GM06990 (cell line): ENCODE data around the gene ZNF462.
"Not testable (repeated sequence)": the region's sequence is repeated elsewhere in the genome, so short reads cannot be mapped to it uniquely, and the experiment has no call there.

Experiments
- DNase-seq: peaks from one replicate; pipeline ENCODE4 v3.0.0-alpha.2; 2011; ENCODE audit not compliant: insufficient read length; ENCODE audit errors: extremely low read depth
- H3K27me3 ChIP-seq: replicated peaks from 2 replicates; pipeline ENCODE4 v1.6.0; 2011; ENCODE audit warnings: low read length; ENCODE audit not compliant: control insufficient read depth, insufficient read depth
- H3K36me3 ChIP-seq: 2 replicates; pipeline ENCODE4 v1.5.1; 2011; ENCODE audit warnings: low read length; ENCODE audit not compliant: control insufficient read depth, insufficient read depth
- H3K4me3 ChIP-seq: replicated peaks from 2 replicates; pipeline ENCODE4 v1.5.1; 2011; ENCODE audit warnings: low read depth, mild to moderate bottlenecking, control low read depth, low read length
- TF ChIP-seq, protein P1 (sequence below): IDR thresholded peaks from 2 replicates; pipeline ENCODE4 v1.5.1; 2011; ENCODE audit warnings: low read length, control low read depth, mild to moderate bottlenecking, inconsistent platforms; ENCODE audit not compliant: insufficient read depth, poor library complexity, severe bottlenecking

Gene ZNF462

DNA sequence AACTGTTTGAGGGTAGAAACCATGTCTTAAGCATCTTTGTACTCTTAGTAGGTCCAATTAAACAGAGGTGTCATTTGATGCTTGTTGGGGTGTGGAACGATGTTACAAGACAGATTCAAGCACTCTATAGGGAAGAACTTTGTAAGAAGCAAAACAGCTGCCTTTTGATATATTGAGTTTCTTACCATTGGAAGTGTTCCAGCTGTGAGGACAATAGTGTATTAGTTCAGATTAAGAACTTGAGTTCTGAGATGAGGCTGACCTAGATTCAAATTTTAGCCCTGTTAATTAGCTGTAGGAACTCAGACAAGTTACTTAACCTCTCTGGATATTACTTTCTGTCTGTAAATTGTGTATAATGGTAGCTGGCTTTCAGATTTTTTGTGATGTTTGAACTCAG is 19.6 kb upstream of the ZNF462 start:
- TF ChIP-seq, protein P1, sequence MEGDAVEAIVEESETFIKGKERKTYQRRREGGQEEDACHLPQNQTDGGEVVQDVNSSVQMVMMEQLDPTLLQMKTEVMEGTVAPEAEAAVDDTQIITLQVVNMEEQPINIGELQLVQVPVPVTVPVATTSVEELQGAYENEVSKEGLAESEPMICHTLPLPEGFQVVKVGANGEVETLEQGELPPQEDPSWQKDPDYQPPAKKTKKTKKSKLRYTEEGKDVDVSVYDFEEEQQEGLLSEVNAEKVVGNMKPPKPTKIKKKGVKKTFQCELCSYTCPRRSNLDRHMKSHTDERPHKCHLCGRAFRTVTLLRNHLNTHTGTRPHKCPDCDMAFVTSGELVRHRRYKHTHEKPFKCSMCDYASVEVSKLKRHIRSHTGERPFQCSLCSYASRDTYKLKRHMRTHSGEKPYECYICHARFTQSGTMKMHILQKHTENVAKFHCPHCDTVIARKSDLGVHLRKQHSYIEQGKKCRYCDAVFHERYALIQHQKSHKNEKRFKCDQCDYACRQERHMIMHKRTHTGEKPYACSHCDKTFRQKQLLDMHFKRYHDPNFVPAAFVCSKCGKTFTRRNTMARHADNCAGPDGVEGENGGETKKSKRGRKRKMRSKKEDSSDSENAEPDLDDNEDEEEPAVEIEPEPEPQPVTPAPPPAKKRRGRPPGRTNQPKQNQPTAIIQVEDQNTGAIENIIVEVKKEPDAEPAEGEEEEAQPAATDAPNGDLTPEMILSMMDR: no peak
- Histone ChIP-seq H3K36me3 (no peaks in the 10 kb centered on the region), H3K27me3 (no peaks in the 10 kb centered on the region), H3K4me3 (no peak overlapping the region)
- DNase-seq: no peak

GRCh38 chr9:106846307-106846706 is 16.7 kb upstream of the ZNF462 start:
- no peaks in the 10 kb centered on the region for H3K27me3 ChIP-seq
- TF ChIP-seq, protein P1: no peak
- no peaks in the 10 kb centered on the region for H3K36me3 ChIP-seq
- DNase-seq: no peak
- no peak overlapping the region for H3K4me3 ChIP-seq

DNA sequence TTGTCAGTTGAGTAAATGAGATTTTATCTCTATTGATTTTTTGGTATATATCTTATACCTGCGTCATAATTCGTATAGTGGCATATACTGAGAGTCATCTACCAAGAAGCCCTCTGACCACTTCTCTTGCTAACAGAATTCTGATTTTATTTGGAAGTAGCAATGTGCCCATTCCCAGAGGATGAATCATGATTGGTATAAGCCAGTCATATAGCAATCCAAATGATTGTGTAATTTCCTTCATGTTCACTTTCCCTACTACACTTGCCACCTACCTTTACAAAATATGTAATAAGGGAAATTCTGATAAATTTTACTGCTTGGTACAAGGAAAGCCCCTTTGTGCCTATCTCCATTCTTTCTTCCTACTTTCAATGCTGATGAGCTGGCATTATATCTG is 16.1 kb upstream of the ZNF462 start:
- TF ChIP-seq, protein P1: no peak
- no peak for DNase-seq
- H3K27me3 ChIP-seq: no peaks in the 10 kb centered on the region
- H3K4me3 ChIP-seq: no peak overlapping the region
- H3K36me3 ChIP-seq: no peaks in the 10 kb centered on the region

GRCh38 chr9:106851640-106852039 is 11.3 kb upstream of the ZNF462 start:
- H3K4me3 ChIP-seq, H3K36me3 ChIP-seq, H3K27me3 ChIP-seq, DNase-seq: not testable (repeated sequence)

DNA sequence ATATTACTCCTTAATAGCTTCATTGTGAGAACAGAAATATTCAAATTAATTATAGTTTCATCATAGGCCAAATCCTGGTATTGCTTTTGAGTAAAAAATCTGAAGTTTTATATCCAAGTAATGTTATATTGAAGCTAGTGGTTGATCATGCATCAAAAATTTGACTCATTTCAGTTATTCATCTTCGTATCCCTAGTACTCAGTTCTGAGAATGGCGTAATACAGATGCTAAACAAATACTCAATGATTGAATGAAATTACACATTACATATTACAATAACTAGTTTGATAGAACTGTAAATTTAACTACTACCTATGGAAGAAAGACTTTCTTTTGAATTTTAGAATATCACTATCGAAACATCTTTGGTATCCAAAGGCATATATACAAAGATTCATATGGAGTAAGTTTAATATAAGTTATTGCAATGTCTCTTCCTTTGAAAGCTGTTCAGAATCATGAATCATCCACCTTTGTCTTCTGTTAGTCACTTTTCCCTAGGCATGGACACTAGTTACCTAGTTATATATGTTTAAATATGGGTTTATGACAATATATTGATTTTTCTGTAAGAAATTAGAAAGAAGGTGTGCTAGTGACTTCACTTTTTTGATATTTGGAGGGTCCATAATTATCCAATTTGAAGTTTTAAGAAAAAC is 5.0 kb upstream of the ZNF462 start:
- no peaks in the 10 kb centered on the region for H3K36me3 ChIP-seq
- peaks cover 1% of the 10 kb centered on the region; the same call in 1 of the 2 replicates for H3K27me3 ChIP-seq
- DNase-seq: no peak
- TF ChIP-seq, protein P1: no peak
- H3K4me3 ChIP-seq: no peak overlapping the region

GRCh38 chr9:106859957-106860720 is 2.8 kb upstream of the ZNF462 start:
- Histone ChIP-seq H3K36me3 (no peaks in the 10 kb centered on the region), H3K27me3 (peaks cover 1% of the 10 kb centered on the region; the same call in 1 of the 2 replicates), H3K4me3 (no peak overlapping the region)
- TF ChIP-seq, protein P1: no peak
- peak; percentile 9 for DNase-seq
